ENCODE measurements around the gene ANO7.

GRCh38 chr2:241195506-241196130, 7.1 kb downstream of the ANO7 start:
- TF ChIP-seq POLR2A (IDR thresholded peaks at IDR 0.05; ENCODE audit: insufficient read depth in 1 of 2, low read depth in 2 of 2, low read length in 2 of 2), result no peak
- no peak for TF ChIP-seq MIXL1 (CRISPR knock-in tag; IDR thresholded peaks at IDR 0.05)
- no peak for TF ChIP-seq JUNB (CRISPR knock-in tag; IDR thresholded peaks at IDR 0.05; ENCODE audit: borderline replicate concordance)
- TF ChIP-seq MTA1 (CRISPR knock-in tag; IDR thresholded peaks at IDR 0.05; ENCODE audit: borderline replicate concordance), result peak; percentile 28; the same call in 1 of the 2 replicates
